Kidney epithelial cell (primary cell): ENCODE results near the gene IL1RAPL1. TPM values are rescaled to one million over a fixed set of nuclear protein-coding genes. Genes with fewer than 3 reads are reported as not detected.

Experiments used
- DNase-seq: peaks from one replicate; pipeline ENCODE4 v3.0.0-alpha.2; 2010; ENCODE audit warnings: low read depth
- H3K27me3 ChIP-seq: 2 replicates; pipeline ENCODE4 v1.6.0; 2011; ENCODE audit warnings: low read length; ENCODE audit not compliant: control insufficient read depth, insufficient read depth
- H3K36me3 ChIP-seq: 2 replicates; pipeline ENCODE4 v1.5.1; 2011; ENCODE audit warnings: low read length; ENCODE audit not compliant: control insufficient read depth, insufficient read depth
- H3K4me3 ChIP-seq: 2 replicates; pipeline ENCODE4 v1.5.1; 2011; ENCODE audit warnings: low read depth, mild to moderate bottlenecking, control low read depth, low read length
- CTCF ChIP-seq: IDR thresholded peaks from 2 replicates; pipeline ENCODE4 v1.5.1; 2011; ENCODE audit warnings: mild to moderate bottlenecking, moderate library complexity, low read length, control low read depth, inconsistent platforms; ENCODE audit not compliant: insufficient read depth, poor library complexity, severe bottlenecking
- total RNA-seq: library from RNA; depleted of rRNA; stranded (reverse); fragments of >200 nt; gene quantifications from 2 replicates; pipeline ENCODE4 v1.2.3, GENCODE V29; 2015

Gene IL1RAPL1
- total RNA-seq, 1 donor from 2014 or later = not detected

- no peak for TF ChIP-seq CTCF
- Histone ChIP-seq H3K4me3 (no peak overlapping the region), H3K36me3 (no peaks in the 10 kb centered on the region), H3K27me3 (no peaks in the 10 kb centered on the region)
- DNase-seq = no peak
Measured at GRCh38 chrX:29269390-29269789, 682.1 kb downstream of the IL1RAPL1 start.

GRCh38 chrX:29274517-29274916, 687.3 kb downstream of the IL1RAPL1 start:
- TF ChIP-seq CTCF = no peak
- H3K36me3 ChIP-seq = no peaks in the 10 kb centered on the region
- H3K4me3 ChIP-seq = no peak overlapping the region
- H3K27me3 ChIP-seq = no peaks in the 10 kb centered on the region
- no peak for DNase-seq

GRCh38 chrX:29275928-29276327, 688.7 kb downstream of the IL1RAPL1 start:
- no peak overlapping the region for H3K4me3 ChIP-seq
- no peak for TF ChIP-seq CTCF
- no peaks in the 10 kb centered on the region for H3K27me3 ChIP-seq
- no peak for DNase-seq
- no peaks in the 10 kb centered on the region for H3K36me3 ChIP-seq

GRCh38 chrX:29281078-29281742, 694.0 kb downstream of the IL1RAPL1 start:
- Histone ChIP-seq H3K4me3 (no peak overlapping the region), H3K36me3 (no peaks in the 10 kb centered on the region), H3K27me3 (no peaks in the 10 kb centered on the region)
- DNase-seq = no peak
- TF ChIP-seq CTCF = no peak

- Histone ChIP-seq H3K36me3 (no peaks in the 10 kb centered on the region), H3K4me3 (no peak overlapping the region), H3K27me3 (no peaks in the 10 kb centered on the region)
- no peak for TF ChIP-seq CTCF
- DNase-seq = no peak
Measured at GRCh38 chrX:29285664-29286063, 698.4 kb downstream of the IL1RAPL1 start.

- TF ChIP-seq CTCF = no peak
- no peak for DNase-seq
- Histone ChIP-seq H3K27me3 (no peaks in the 10 kb centered on the region), H3K4me3 (no peak overlapping the region), H3K36me3 (no peaks in the 10 kb centered on the region)
Measured at GRCh38 chrX:29295987-29296680, 708.9 kb downstream of the IL1RAPL1 start.
